ENCODE data around the gene TSSK1B.

TSSK1B gene

GRCh38 chr5:113451797-113452196 is 17.0 kb upstream of the TSSK1B start:
- no peak for TF ChIP-seq CTCF (IDR thresholded peaks at IDR 0.05)
- no peak overlapping the region for H3K4me3 ChIP-seq
- no peak for DNase-seq (ENCODE audit: low spot score)
- no peak overlapping the region for H3K27ac ChIP-seq

GRCh38 chr5:113450929-113451328 is 16.1 kb upstream of the TSSK1B start:
- TF ChIP-seq CTCF (IDR thresholded peaks at IDR 0.05) = no peak
- Histone ChIP-seq H3K27ac (no peak overlapping the region), H3K4me3 (no peak overlapping the region)
- DNase-seq (ENCODE audit: low spot score) = no peak

GRCh38 chr5:113450462-113450861 is 15.7 kb upstream of the TSSK1B start:
- DNase-seq (ENCODE audit: low spot score) = no peak
- no peak for TF ChIP-seq CTCF (IDR thresholded peaks at IDR 0.05)

GRCh38 chr5:113448252-113448651 is 13.5 kb upstream of the TSSK1B start:
- no peak for TF ChIP-seq CTCF (IDR thresholded peaks at IDR 0.05)
- H3K4me3 ChIP-seq = no peak overlapping the region
- no peak overlapping the region for H3K27ac ChIP-seq
- DNase-seq (ENCODE audit: low spot score) = no peak

More at GRCh38 chr5:113450462-113450861, 15.7 kb upstream of the TSSK1B start:
- H3K4me3 ChIP-seq = no peak overlapping the region
- no peak overlapping the region for H3K27ac ChIP-seq

- H3K4me3 ChIP-seq = no peak overlapping the region
- TF ChIP-seq CTCF (IDR thresholded peaks at IDR 0.05) = no peak
- no peak for DNase-seq (ENCODE audit: low spot score)
- H3K27ac ChIP-seq = no peak overlapping the region
These were observed 12.8 kb upstream of the TSSK1B start for GRCh38 chr5:113447498-113448050.

- no peak for DNase-seq (ENCODE audit: low spot score)
- H3K4me3 ChIP-seq = no peak overlapping the region
- no peak overlapping the region for H3K27ac ChIP-seq
- TF ChIP-seq CTCF (IDR thresholded peaks at IDR 0.05) = no peak
These were observed 11.7 kb upstream of the TSSK1B start for GRCh38 chr5:113446358-113446927.

- Histone ChIP-seq H3K27ac (no peak overlapping the region), H3K4me3 (no peak overlapping the region)
- no peak for TF ChIP-seq CTCF (IDR thresholded peaks at IDR 0.05)
- DNase-seq (ENCODE audit: low spot score) = no peak
These were observed 2.3 kb upstream of the TSSK1B start for GRCh38 chr5:113437111-113437510.

Measured in coronary artery (tissue), 2 donors.